Measurements from ENCODE around the gene TMBIM6.
A peak's percentile ranks its signal among the peaks of the same experiment; 100 is the strongest.

TMBIM6 gene

GRCh38 chr12:49793620-49794019 lies 52.3 kb downstream of the TMBIM6 start:
- no peak for DNase-seq
- intact Hi-C loops (cut with DNase I): no loop called here

DNA sequence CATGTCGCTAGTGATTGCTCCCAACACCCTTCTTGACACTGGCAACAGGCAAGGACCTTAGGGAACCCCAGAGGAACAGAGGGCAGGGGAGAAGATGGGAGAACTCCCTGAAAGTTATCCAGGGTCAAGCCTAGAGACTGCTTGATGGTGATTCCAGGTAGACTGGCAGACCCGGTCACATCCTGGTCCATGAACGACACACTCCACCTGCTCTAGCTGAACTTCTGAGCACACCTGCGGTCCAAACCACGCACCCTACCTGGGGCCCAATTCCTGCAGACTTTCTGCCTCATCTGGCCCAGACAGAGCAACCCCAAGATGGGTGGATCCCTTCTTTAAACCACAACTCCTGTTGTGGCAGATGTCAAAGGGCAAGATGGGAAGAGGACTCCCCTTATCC lies 52.7 kb downstream of the TMBIM6 start:
- no peak for DNase-seq
- intact Hi-C loops (cut with DNase I): no loop called here

GRCh38 chr12:49794811-49795653 lies 53.7 kb downstream of the TMBIM6 start:
- no peak for DNase-seq
- intact Hi-C loops (cut with DNase I): no loop called here

- no peak for DNase-seq
Observed at GRCh38 chr12:49795654-49796105, 54.3 kb downstream of the TMBIM6 start.

DNA sequence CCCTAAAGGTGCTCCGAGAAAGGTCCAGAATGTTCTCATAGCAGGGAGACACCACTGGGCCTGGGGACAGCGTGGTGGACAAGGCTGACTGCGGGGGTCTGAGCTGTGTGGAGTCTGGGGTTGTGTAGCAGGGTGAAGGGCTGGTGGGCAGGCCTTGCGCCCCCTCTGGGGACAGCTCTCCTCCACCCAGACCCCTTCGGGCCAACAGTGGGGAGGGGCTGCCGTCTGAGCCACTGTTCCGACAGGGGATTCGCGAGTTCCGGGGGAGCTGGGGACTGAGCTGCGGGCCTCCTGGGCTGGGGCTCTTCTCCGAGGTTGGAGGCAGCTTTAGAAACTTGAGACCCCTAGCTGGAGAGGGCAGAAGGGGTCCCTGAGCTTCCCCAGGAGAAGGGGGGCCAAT lies 54.8 kb downstream of the TMBIM6 start:
- DNase-seq: no peak
- intact Hi-C loops (cut with DNase I): no loop called here

More at GRCh38 chr12:49795654-49796105, 54.3 kb downstream of the TMBIM6 start:
- intact Hi-C loops (cut with DNase I): no loop called here

GRCh38 chr12:49796606-49797448 lies 55.5 kb downstream of the TMBIM6 start:
- intact Hi-C loops (cut with DNase I): no loop called here
- DNase-seq: no peak

DNA sequence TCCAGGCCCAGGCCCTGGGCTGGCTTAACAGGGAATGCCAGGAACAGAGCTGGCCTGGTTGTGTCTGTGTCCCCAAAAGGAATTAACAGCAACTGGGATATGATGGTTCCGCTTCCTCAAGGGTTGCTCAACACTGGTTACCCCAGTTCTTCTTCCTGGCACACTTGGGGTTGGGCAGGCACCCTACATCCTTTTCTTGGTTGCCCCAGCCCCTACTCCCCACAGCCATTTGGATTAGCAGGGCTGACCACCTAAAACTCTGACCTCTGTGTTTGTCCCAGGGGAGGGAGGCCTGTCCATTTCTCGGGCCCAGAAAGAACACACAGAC lies 56.1 kb downstream of the TMBIM6 start:
- intact Hi-C loops (cut with DNase I): no loop called here
- no peak for DNase-seq

DNA sequence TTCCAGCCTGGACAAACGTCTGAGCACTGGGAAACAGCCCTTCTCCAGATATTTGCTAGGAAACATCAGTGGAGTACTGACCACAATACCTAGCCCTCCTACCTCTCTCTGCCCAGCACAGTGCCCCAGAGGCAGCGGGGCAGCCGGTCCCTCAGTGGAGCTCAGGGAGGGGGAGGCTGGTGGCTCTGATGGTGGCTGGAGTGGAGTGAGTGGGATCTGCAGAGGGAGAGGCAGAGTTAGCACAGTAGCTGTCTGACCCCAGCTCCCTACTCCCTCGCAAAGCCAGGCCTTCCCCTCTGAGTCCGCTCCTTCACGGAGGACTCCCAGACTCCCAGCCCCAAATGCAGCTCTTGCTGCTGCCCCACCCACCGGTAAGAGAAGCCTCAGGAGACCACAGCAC lies 56.9 kb downstream of the TMBIM6 start:
- DNase-seq: no peak
- intact Hi-C loops (cut with DNase I): no loop called here

- intact Hi-C loops (cut with DNase I): no loop called here
- no peak for DNase-seq
Observed at GRCh38 chr12:49798934-49799333, 57.6 kb downstream of the TMBIM6 start.

DNA sequence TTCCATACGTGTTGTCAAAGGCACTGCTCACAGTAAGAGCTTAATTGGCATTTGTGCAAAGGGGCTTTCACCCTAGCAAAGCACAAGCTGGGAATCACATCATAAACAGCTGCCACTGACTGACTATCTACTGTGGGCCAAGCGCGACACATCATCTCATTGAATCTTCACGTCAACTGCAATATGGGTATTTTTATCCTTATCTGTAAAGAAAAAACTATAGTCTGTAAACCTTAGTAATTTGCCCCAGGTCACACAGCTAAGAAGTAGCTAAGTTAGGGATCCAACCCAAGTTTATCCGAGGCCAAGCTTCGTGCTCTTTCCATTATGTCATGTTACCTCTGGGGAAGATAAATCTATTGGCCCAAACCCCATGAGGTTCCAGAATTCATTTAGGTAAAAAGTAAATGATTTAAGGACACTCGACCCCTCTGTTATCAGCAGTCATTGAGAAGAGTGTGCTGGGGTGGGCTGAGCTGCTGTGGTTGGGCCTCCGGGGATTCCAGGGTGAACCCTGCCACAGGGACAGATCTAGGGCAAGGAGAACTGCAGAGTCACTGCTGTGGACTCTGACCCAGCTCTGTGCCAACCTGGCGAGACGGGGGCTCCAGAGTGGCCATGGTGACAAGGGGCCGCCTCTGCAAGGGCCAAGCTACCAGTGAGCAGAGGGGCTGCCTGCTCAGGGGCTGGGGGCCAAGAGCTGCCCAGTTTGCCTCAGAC lies 59.2 kb downstream of the TMBIM6 start:
- DNase-seq: peak in 1 of 42 donors; percentile 26

GRCh38 chr12:49801141-49802063 lies 60.0 kb downstream of the TMBIM6 start:
- peak in 1 of 42 donors; percentile 23 for DNase-seq
- intact Hi-C loops (cut with DNase I): no loop called here

More for the DNA sequence above, 59.2 kb downstream of the TMBIM6 start:
- intact Hi-C loops (cut with DNase I): no loop called here

DNA sequence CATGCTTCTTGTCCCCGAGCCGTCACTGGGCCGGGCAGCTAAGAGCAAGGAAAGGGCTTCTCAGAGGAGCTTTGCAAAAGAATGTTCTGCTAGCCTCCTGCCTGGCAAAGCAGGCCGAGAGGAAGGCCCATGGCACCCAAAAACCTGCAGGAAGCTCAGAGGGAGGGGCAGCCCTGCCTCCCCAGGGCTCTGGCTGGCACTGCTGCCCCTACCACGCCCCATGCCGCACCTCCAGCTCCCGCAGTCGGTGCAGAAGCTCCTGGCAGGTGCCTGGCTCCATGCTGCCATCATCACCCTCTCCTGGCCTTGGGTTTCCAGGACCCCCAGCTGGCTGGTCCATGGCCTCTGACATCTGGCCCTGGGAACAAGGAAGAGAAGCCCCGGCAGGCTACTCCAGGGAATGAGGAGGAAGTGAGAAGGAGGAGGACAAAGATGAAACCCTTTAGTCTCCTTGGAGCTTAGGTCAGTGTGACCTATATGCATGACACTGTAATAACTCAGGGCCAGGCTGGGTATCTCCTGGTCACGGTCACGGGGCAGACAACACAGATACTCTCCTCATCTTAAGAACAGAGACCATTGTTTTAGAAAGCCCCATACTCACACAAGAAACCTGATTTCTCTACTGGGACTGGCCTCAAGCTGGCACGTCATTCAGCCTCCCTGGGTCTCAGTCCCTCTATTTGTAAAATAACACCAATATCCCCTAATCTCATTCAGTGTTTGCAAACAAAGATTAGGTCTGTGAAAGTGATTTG lies 62.5 kb downstream of the TMBIM6 start:
- intact Hi-C loops (cut with DNase I): no loop called here
- DNase-seq: peak in 1 of 42 donors; percentile 8

GRCh38 chr12:49804821-49805220 lies 63.5 kb downstream of the TMBIM6 start:
- peak in 1 of 42 donors; percentile 5 for DNase-seq
- intact Hi-C loops (cut with DNase I): no loop called here

DNA sequence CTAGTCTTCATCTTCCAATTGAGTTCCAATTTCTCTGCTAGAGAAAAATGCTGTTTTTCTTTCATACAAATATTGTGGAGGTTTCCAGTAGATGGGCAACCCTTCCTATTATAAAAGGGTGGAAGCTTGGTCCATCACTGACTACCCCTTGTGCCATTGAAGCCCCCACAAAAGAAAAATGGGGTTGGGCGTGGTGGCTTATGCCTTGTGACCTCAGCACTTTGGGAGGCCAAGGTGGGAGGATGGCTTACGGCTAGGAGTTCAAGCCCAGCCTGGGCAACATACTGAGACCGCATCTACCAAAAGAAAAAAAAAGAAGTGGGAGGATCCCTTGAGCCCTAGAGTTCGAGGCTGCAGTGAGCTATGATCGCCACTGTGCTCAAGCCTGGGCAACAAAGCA lies 64.1 kb downstream of the TMBIM6 start:
- no peak for DNase-seq
- intact Hi-C loops (cut with DNase I): no loop called here

- intact Hi-C loops (cut with DNase I): no loop called here
- DNase-seq: peak in 2 of 42 donors; percentile 16 to 22
Observed at GRCh38 chr12:49806321-49806813, 65.0 kb downstream of the TMBIM6 start.

GRCh38 chr12:49806877-49807276 lies 65.5 kb downstream of the TMBIM6 start:
- DNase-seq: peak in 1 of 42 donors; percentile 4
- intact Hi-C loops (cut with DNase I): no loop called here

- DNase-seq: peak in 3 of 42 donors; percentile 4 to 32 (median 10)
- intact Hi-C loops (cut with DNase I): no loop called here
Observed at GRCh38 chr12:49807991-49808580, 66.7 kb downstream of the TMBIM6 start.

All from head of caudate nucleus (tissue), 42 donors.